ENCODE data around the gene TIAM2. TPM values are rescaled to one million over a fixed set of nuclear protein-coding genes. Genes with fewer than 3 reads are reported as not detected.
A peak's percentile ranks its signal among the peaks of the same experiment; 100 is the strongest.
"Not testable (repeated sequence)": the region's sequence is repeated elsewhere in the genome, so short reads cannot be mapped to it uniquely, and the experiment has no call there.

The TIAM2 gene
- polyA plus RNA-seq, 3 donors: 1.7 to 6.0 (median 2.3) TPM

GRCh38 chr6:155221086-155221485 lies 226.0 kb downstream of the TIAM2 start:
- no peak overlapping the region for H3K27ac ChIP-seq (ENCODE audit: low read depth, low read length)

GRCh38 chr6:155222506-155222905 lies 227.4 kb downstream of the TIAM2 start:
- WGBS, 3 donors: 74 to 82% (median 82%) methylated on average over 4 of the region's 4 CpGs
- no peak overlapping the region for H3K27ac ChIP-seq (ENCODE audit: low read depth, low read length)

More at GRCh38 chr6:155221086-155221485, 226.0 kb downstream of the TIAM2 start:
- WGBS, 3 donors: 68 to 78% (median 69%) methylated on average over 4 of the region's 4 CpGs

GRCh38 chr6:155223646-155224451 lies 228.7 kb downstream of the TIAM2 start:
- H3K27ac ChIP-seq (ENCODE audit: low read depth, low read length): no peak overlapping the region
- WGBS, 3 donors: 56 to 67% (median 58%) methylated on average over 12 of the region's 12 CpGs

GRCh38 chr6:155224618-155225017 lies 229.5 kb downstream of the TIAM2 start:
- H3K27ac ChIP-seq (ENCODE audit: low read depth, low read length): no peak overlapping the region
- WGBS, 3 donors: 81 to 90% (median 86%) methylated on average over 7 of the region's 7 CpGs

GRCh38 chr6:155227046-155227445 lies 231.9 kb downstream of the TIAM2 start:
- H3K27ac ChIP-seq (ENCODE audit: low read depth, low read length): no peak overlapping the region
- WGBS, 3 donors: 87 to 95% (median 90%) methylated on average over 4 of the region's 4 CpGs

- 66 to 78% (median 72%) methylated on average over 13 of the region's 13 CpGs for WGBS, 3 donors
- H3K27ac ChIP-seq (ENCODE audit: low read depth, low read length): no peak overlapping the region
Measured at GRCh38 chr6:155228546-155229166, 233.5 kb downstream of the TIAM2 start.

- H3K27ac ChIP-seq (ENCODE audit: low read depth, low read length): not testable (repeated sequence)
- WGBS, 3 donors: 88 to 93% (median 89%) methylated on average over 4 of the region's 4 CpGs
Measured at GRCh38 chr6:155230975-155231374, 235.9 kb downstream of the TIAM2 start.

- WGBS, 3 donors: 89 to 93% (median 89%) methylated on average over 6 of the region's 6 CpGs
- no peak overlapping the region for H3K27ac ChIP-seq (ENCODE audit: low read depth, low read length)
Measured at GRCh38 chr6:155232848-155233247, 237.7 kb downstream of the TIAM2 start.

- 72 to 86% (median 84%) methylated on average over 4 of the region's 4 CpGs for WGBS, 3 donors
- H3K27ac ChIP-seq (ENCODE audit: low read depth, low read length): no peak overlapping the region
Measured at GRCh38 chr6:155234167-155234566, 239.1 kb downstream of the TIAM2 start.

- no peak overlapping the region for H3K27ac ChIP-seq (ENCODE audit: low read depth, low read length)
- WGBS, 3 donors: 76 to 92% (median 91%) methylated on average over 4 of the region's 4 CpGs
Measured at GRCh38 chr6:155234687-155235086, 239.6 kb downstream of the TIAM2 start.

GRCh38 chr6:155235087-155235486 lies 240.0 kb downstream of the TIAM2 start:
- no peak overlapping the region for H3K27ac ChIP-seq (ENCODE audit: low read depth, low read length)
- WGBS, 3 donors: 23 to 76% (median 74%) methylated on average over 5 of the region's 5 CpGs

- 36 to 100% (median 100%) methylated on average over 1 of the region's 1 CpG for WGBS, 3 donors
- no peak overlapping the region for H3K27ac ChIP-seq (ENCODE audit: low read depth, low read length)
Measured at GRCh38 chr6:155237613-155238012, 242.5 kb downstream of the TIAM2 start.

- peak overlapping the region; percentile 35 for H3K27ac ChIP-seq (ENCODE audit: low read depth, low read length)
- 91 to 94% (median 93%) methylated on average over 19 of the region's 19 CpGs for WGBS, 3 donors
Measured at GRCh38 chr6:155240905-155241600, 245.9 kb downstream of the TIAM2 start.

- no peak overlapping the region for H3K27ac ChIP-seq (ENCODE audit: low read depth, low read length)
- WGBS, 3 donors: 65 to 88% (median 79%) methylated on average over 8 of the region's 8 CpGs
Measured at GRCh38 chr6:155241966-155242365, 246.9 kb downstream of the TIAM2 start.

GRCh38 chr6:155244434-155244833 lies 249.3 kb downstream of the TIAM2 start:
- H3K27ac ChIP-seq (ENCODE audit: low read depth, low read length): no peak overlapping the region
- WGBS, 3 donors: 71 to 83% (median 79%) methylated on average over 4 of the region's 4 CpGs

- H3K27ac ChIP-seq (ENCODE audit: low read depth, low read length): no peak overlapping the region
- WGBS, 3 donors: 87 to 93% (median 92%) methylated on average over 7 of the region's 7 CpGs
Measured at GRCh38 chr6:155245193-155245592, 250.1 kb downstream of the TIAM2 start.

- WGBS, 3 donors: 80 to 95% (median 93%) methylated on average over 3 of the region's 3 CpGs
- no peak overlapping the region for H3K27ac ChIP-seq (ENCODE audit: low read depth, low read length)
Measured at GRCh38 chr6:155245831-155246230, 250.7 kb downstream of the TIAM2 start.

GRCh38 chr6:155246825-155247224 lies 251.7 kb downstream of the TIAM2 start:
- WGBS, 3 donors: 98% methylated on average over 2 of the region's 2 CpGs
- no peak overlapping the region for H3K27ac ChIP-seq (ENCODE audit: low read depth, low read length)

GRCh38 chr6:155247618-155248007 lies 252.5 kb downstream of the TIAM2 start:
- 87 to 92% (median 90%) methylated on average over 5 of the region's 5 CpGs for WGBS, 3 donors
- H3K27ac ChIP-seq (ENCODE audit: low read depth, low read length): no peak overlapping the region

Data from adipose tissue (tissue), 3 donors.